Stimulated activated effector memory CD8-positive, alpha-beta T cell treated with anti-CD3 and anti-CD28 coated beads, Interleukin-12 subunit alpha, Interleukin-12 subunit beta, amount 100 ng/mL, for 72 hours (primary cell): ENCODE data around the gene VPS37C.
"Not testable (repeated sequence)": the region's sequence is repeated elsewhere in the genome, so short reads cannot be mapped to it uniquely, and the experiment has no call there.

Source experiments
- ATAC-seq: fragments of 150-1000 bp; cut with Tn5 transposase; 2 replicates; pipeline ENCODE4 v1.10.0; 2021
- DNase-seq, 2 donors: peaks; one replicate each; pipeline ENCODE4 v3.0.0; 2021 to 2022; ENCODE audit warnings: low spot score in 2 of 2
- H3K27ac Mint-ChIP-seq: one replicate; pipeline ENCODE4 v1.8.0; 2022; ENCODE audit warnings: mild to moderate bottlenecking, mixed read lengths
- H3K36me3 Mint-ChIP-seq: one replicate; pipeline ENCODE4 v1.8.0; 2022; ENCODE audit warnings: mild to moderate bottlenecking, mixed read lengths
- H3K4me1 Mint-ChIP-seq: one replicate; pipeline ENCODE4 v1.8.0; 2022; ENCODE audit warnings: mixed read lengths
- H3K4me3 Mint-ChIP-seq: one replicate; pipeline ENCODE4 v1.8.0; 2022; ENCODE audit warnings: mild to moderate bottlenecking, mixed read lengths
- H3K9me3 Mint-ChIP-seq: one replicate; pipeline ENCODE4 v1.8.0; 2022; ENCODE audit warnings: mixed read lengths

The VPS37C gene

GRCh38 chr11:61094167-61094566, 67.1 kb downstream of the VPS37C start:
- Mint-ChIP-seq H3K4me1 (peaks cover 51% of the 10 kb centered on the region), H3K4me3 (peak overlapping the region; percentile 21), H3K27ac (peak overlapping the region; percentile 87)
- H3K36me3 Mint-ChIP-seq, H3K9me3 Mint-ChIP-seq, ATAC-seq, DNase-seq: not testable (repeated sequence)

- no peaks in the 10 kb centered on the region for H3K9me3 Mint-ChIP-seq
- H3K36me3 Mint-ChIP-seq: no peaks in the 10 kb centered on the region
- no peak for ATAC-seq
- H3K4me3 Mint-ChIP-seq: peak overlapping the region; percentile 71
- H3K4me1 Mint-ChIP-seq: peaks cover 51% of the 10 kb centered on the region
- DNase-seq: no peak
- peak overlapping the region; percentile 96 for H3K27ac Mint-ChIP-seq
Measured at GRCh38 chr11:61092908-61093763, 68.1 kb downstream of the VPS37C start.

DNA sequence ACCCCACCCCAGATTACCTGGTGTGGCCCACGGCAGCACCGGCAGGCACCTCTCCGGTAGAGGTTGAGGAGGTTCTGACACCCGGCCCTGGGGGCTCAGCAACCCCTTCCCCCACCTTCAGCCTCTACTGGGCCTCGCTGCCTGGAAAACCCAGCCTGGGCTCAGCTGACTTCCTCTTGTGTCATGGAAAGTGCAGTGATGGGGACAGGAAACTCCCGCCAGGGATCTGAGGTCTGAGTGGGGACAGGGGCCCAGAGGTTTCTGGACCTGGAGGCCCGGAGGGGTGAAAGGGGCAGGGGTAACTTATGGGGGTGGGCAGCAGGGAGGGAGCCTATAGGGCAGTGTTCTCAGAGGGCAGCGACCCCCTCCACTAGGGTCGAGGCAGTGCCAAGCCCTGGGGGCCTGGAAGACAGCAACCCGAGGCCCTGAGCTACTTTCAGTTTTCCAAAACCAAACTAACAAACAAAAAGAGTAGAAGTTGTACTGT, 68.9 kb downstream of the VPS37C start:
- Mint-ChIP-seq H3K4me3 (peak overlapping the region; percentile 71), H3K4me1 (peaks cover 51% of the 10 kb centered on the region), H3K36me3 (no peaks in the 10 kb centered on the region), H3K9me3 (no peaks in the 10 kb centered on the region), H3K27ac (peak overlapping the region; percentile 96)
- ATAC-seq (peak; percentile 71), DNase-seq (no peak)

DNA sequence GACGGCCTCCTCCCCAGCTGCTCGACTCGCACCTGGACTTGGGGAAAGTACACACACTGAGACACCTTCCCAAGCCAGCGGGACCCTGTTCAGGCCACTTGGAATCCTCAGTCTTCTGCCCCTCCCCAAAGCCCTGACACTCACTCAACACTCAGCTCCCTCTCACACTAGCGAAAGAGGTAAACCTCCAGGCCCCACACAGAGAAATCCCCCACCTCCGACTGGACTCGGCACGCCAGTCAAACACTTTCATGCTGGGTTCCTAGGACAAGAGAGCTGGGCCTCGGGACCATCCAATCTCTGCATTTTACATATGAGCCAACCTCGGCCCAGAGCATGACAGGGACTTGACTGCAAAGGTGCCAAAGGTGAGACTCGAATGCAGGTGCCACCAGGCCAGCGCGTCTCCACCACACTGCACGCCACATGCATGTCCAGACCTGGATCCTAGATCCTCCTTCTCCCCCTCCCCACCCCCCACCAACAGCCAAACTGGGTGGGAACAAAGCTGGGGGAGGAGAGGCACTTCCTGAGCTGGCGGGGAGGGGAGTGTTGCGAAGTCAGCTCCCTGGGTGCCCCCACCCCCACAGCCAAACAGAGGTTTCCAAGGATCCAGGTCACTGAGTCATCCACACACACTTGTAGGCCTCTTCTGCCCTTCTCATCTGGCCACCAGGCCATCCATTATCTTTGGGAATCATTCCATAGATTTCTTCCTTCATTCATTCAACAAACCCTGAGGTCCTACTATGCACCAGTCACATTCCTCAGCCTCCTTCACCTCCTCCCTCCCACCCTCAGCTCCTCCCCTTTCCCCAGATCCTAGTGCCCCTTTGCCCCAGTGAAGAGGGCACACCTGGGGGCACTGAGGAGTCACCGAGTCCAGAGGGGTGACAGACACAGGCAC, 69.6 kb downstream of the VPS37C start:
- peaks cover 51% of the 10 kb centered on the region for H3K4me1 Mint-ChIP-seq
- no peaks in the 10 kb centered on the region for H3K36me3 Mint-ChIP-seq
- H3K27ac Mint-ChIP-seq: peak overlapping the region; percentile 96
- DNase-seq (no peak), ATAC-seq (peak; percentile 70)
- no peaks in the 10 kb centered on the region for H3K9me3 Mint-ChIP-seq
- peak overlapping the region; percentile 71 for H3K4me3 Mint-ChIP-seq

- DNase-seq: no peak
- no peaks in the 10 kb centered on the region for H3K9me3 Mint-ChIP-seq
- H3K27ac Mint-ChIP-seq: peak overlapping the region; percentile 96
- peak overlapping the region; percentile 71 for H3K4me3 Mint-ChIP-seq
- H3K36me3 Mint-ChIP-seq: no peaks in the 10 kb centered on the region
- peak; percentile 20 for ATAC-seq
- H3K4me1 Mint-ChIP-seq: peaks cover 51% of the 10 kb centered on the region
Measured at GRCh38 chr11:61090982-61091372, 70.2 kb downstream of the VPS37C start.

DNA sequence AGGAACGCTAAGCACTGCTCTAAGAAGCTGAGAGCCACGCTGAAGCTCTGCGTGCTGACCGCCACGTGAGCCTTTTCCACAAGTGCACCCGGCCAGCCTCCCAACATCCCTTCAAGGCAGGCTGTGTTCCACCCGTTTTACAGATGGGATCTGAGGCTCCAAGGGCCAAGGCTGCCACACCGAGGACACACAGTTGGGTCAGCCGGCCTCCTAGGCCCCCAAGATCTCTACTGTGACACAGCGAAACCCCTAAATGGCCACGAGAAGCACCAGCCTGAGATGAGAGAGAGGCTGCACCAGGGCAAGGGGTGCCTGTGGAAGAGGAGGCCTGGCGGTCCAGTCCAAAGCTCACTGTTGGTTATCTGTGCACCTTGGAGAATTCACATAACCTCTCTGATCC, 70.7 kb downstream of the VPS37C start:
- no peak for ATAC-seq
- Mint-ChIP-seq H3K4me1 (peaks cover 47% of the 10 kb centered on the region), H3K27ac (peak overlapping the region; percentile 96), H3K9me3 (no peaks in the 10 kb centered on the region), H3K36me3 (no peaks in the 10 kb centered on the region), H3K4me3 (peak overlapping the region; percentile 71)
- DNase-seq: no peak

- H3K9me3 Mint-ChIP-seq: no peaks in the 10 kb centered on the region
- ATAC-seq (no peak), DNase-seq (no peak)
- peaks cover 41% of the 10 kb centered on the region for H3K4me1 Mint-ChIP-seq
- H3K27ac Mint-ChIP-seq: peak overlapping the region; percentile 96
- no peaks in the 10 kb centered on the region for H3K36me3 Mint-ChIP-seq
- H3K4me3 Mint-ChIP-seq: peak overlapping the region; percentile 71
Measured at GRCh38 chr11:61089806-61090491, 71.3 kb downstream of the VPS37C start.

DNA sequence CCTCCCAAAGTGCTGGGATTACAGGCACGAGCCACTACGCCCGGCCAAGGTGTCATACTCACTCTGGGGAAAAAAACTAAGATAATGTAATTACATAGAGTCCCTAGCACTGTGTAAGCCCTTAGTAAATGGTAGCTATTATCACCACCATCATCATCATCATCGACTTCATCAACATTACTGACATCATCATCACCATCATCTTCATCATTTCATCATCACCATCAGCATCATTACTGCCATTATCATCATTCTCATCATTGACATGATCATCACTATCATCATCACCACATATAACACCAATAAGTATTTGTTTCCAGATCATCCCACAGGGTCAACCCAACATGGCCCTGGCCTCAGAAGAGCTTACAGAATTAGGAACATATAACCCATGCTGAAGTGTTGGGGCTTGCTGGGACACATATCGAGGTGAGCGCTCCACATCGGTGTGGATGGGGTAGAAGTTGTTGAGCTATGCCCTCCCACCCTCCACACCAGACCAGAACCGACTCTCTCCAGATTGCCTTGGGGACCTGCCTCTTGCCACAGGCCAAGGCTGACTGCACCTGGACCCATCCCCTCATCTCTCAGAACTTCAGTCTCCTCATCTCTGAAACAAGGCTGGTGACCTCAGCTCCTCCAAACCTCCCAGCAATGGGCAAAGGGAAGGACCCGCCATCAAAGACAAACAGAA, 73.7 kb downstream of the VPS37C start:
- DNase-seq (no peak), ATAC-seq (no peak)
- H3K4me1 Mint-ChIP-seq: peaks cover 41% of the 10 kb centered on the region
- H3K9me3 Mint-ChIP-seq: no peaks in the 10 kb centered on the region
- no peak overlapping the region for H3K27ac Mint-ChIP-seq
- no peak overlapping the region for H3K4me3 Mint-ChIP-seq
- H3K36me3 Mint-ChIP-seq: no peaks in the 10 kb centered on the region

DNA sequence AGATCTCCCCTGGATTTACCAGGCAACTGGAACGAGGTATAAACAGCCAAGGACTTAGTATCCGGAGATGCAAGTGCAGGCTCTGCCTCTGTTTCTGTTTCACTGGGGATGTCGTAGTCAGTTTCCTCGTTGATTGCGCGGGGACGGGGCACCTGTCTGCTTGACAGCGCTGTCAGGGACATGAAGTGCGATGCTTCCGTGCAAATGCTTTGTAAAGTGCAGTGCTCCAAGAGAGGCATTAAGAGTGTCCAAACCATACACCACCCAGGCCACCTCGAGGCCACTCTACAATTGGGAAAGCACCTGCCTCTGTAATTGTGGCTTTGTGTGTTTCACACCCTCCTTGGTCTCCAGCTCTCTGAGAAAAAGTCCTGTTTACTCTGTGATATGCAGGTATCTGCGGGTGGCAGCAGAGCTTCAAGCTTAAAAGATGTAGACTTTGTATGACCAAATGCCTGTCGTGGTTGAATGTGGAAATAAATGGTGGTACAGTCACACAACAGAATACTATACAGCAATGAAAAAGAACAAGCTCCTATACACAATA, 77.6 kb downstream of the VPS37C start:
- Mint-ChIP-seq H3K4me1 (peaks cover 34% of the 10 kb centered on the region), H3K36me3 (no peaks in the 10 kb centered on the region), H3K27ac (peak overlapping the region; percentile 6), H3K4me3 (peak overlapping the region; percentile 44), H3K9me3 (no peaks in the 10 kb centered on the region)
- ATAC-seq (peak; percentile 80), DNase-seq (peak in 1 of 2 donors; percentile 73)

- Mint-ChIP-seq H3K4me3 (peak overlapping the region; percentile 44), H3K9me3 (no peaks in the 10 kb centered on the region), H3K27ac (peak overlapping the region; percentile 6), H3K36me3 (no peaks in the 10 kb centered on the region), H3K4me1 (peaks cover 34% of the 10 kb centered on the region)
- peak; percentile 73 for ATAC-seq
- DNase-seq: no peak
Measured at GRCh38 chr11:61082931-61083531, 78.2 kb downstream of the VPS37C start.

- H3K36me3 Mint-ChIP-seq: no peaks in the 10 kb centered on the region
- peak overlapping the region; percentile 6 for H3K27ac Mint-ChIP-seq
- DNase-seq (no peak), ATAC-seq (no peak)
- peak overlapping the region; percentile 44 for H3K4me3 Mint-ChIP-seq
- no peaks in the 10 kb centered on the region for H3K9me3 Mint-ChIP-seq
- peaks cover 34% of the 10 kb centered on the region for H3K4me1 Mint-ChIP-seq
Measured at GRCh38 chr11:61082062-61082870, 79.0 kb downstream of the VPS37C start.

DNA sequence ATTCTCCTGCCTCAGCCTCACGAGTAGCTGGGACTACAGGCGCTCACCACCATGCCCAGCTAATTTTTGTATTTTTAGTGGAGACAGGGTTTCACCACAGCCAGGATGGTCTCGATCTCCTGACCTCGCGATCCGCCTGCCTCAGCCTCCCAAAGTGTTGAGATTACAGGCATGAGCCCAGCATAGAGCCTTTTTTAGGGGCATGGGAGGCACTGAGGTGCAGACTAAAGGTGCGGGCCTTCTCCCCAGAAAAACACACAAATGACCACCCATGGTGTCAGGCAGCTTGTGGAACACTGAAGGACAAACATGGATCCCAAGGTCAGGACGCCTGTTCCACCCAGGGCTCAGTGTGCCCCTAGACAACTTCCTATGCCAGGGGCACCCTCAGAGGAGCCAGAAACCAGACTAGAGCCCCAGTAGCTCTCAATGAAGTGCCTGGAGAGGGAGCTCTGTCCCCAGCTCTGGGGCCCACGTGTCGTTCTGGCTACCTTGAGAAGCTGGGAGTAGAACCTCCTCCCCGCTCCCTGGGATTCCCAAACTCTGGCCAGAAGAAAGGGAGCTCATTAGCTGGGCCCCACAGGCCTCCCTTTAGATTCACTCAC, 80.1 kb downstream of the VPS37C start:
- no peak for ATAC-seq
- Mint-ChIP-seq H3K9me3 (no peaks in the 10 kb centered on the region), H3K27ac (peak overlapping the region; percentile 45), H3K36me3 (no peaks in the 10 kb centered on the region), H3K4me1 (peaks cover 41% of the 10 kb centered on the region), H3K4me3 (peak overlapping the region; percentile 44)
- DNase-seq: no peak

GRCh38 chr11:61080526-61080925, 80.7 kb downstream of the VPS37C start:
- peak overlapping the region; percentile 45 for H3K27ac Mint-ChIP-seq
- DNase-seq (no peak), ATAC-seq (no peak)
- H3K36me3 Mint-ChIP-seq: no peaks in the 10 kb centered on the region
- H3K9me3 Mint-ChIP-seq: no peaks in the 10 kb centered on the region
- peaks cover 41% of the 10 kb centered on the region for H3K4me1 Mint-ChIP-seq
- H3K4me3 Mint-ChIP-seq: peak overlapping the region; percentile 44
